ENCODE measurements around the gene MCTP1.

Gene MCTP1

DNA sequence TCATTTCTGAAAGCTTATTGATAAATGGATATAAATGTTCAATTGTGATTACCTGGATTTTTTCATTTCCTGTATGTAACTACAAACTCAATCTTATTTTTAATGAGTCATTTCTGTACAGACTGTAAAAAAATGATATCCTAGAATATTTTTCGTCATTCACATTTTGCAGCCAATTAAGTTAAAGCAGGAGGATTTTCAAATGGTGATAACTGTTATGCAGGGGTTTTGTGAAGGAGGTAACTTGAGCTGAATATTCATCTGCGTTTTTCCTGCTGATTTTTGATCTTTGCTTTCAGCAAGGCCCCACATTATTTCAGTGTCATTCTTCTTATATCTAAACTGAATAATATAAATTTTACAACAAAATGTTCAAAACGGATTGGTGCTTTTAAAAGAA is 592.3 kb downstream of the MCTP1 start:
- no peak overlapping the region for H3K27ac ChIP-seq
- TF ChIP-seq CTCF (conservative IDR thresholded peaks at IDR 0.05) (no peak), ZFX (IDR thresholded peaks at IDR 0.05) (no peak)

DNA sequence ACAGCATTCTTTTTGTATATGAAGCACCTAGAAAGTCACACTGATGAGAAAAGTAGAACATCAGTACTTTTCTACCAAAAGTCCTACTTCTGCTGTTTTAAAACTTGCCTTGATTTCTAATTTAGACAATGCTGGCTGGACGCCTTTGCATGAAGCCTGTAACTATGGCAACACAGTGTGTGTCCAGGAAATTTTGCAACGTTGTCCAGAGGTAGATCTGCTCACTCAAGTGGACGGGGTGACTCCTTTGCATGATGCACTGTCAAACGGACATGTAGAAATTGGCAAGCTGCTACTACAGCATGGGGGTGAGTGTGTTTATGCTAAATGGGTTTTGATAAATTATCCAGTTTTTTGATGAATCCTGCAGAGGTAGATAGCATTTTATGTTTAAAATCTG is 592.9 kb downstream of the MCTP1 start:
- H3K27ac ChIP-seq, result no peak overlapping the region

GRCh38 chr5:94691291-94691690 is 593.6 kb downstream of the MCTP1 start:
- no peak overlapping the region for H3K27ac ChIP-seq
- TF ChIP-seq ZFX (IDR thresholded peaks at IDR 0.05), result no peak
- TF ChIP-seq CTCF (conservative IDR thresholded peaks at IDR 0.05), result no peak

More for the DNA sequence above, 592.9 kb downstream of the MCTP1 start:
- TF ChIP-seq ZFX (IDR thresholded peaks at IDR 0.05), result no peak
- no peak for TF ChIP-seq CTCF (conservative IDR thresholded peaks at IDR 0.05)

GRCh38 chr5:94690778-94691177 is 594.1 kb downstream of the MCTP1 start:
- no peak overlapping the region for H3K27ac ChIP-seq
- no peak for TF ChIP-seq CTCF (conservative IDR thresholded peaks at IDR 0.05)
- TF ChIP-seq ZFX (IDR thresholded peaks at IDR 0.05), result no peak

DNA sequence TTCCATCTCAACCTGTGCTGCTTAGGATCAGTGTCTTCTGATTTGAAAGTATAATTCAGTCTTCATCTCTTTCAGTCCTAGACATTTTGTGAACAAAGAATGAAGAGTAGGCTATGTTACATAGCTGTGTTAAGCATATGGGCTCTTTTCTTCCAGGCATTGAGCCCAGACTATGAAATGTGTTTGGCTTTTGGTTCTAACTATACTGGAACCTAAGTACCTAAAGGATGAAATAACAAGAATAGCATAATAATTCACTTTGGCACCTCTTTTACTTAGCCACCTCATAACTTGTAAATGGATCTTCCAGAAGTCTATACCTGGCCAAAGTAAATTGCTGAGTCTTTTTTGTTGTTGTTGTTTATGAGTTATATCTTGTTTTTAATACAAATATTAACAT is 595.0 kb downstream of the MCTP1 start:
- H3K27ac ChIP-seq, result no peak overlapping the region
- TF ChIP-seq CTCF (conservative IDR thresholded peaks at IDR 0.05), result no peak

- no peak overlapping the region for H3K27ac ChIP-seq
- TF ChIP-seq ZFX (IDR thresholded peaks at IDR 0.05) (no peak), CTCF (conservative IDR thresholded peaks at IDR 0.05) (no peak)
These were observed 601.9 kb downstream of the MCTP1 start for GRCh38 chr5:94682814-94683520.

GRCh38 chr5:94675965-94676618 is 608.8 kb downstream of the MCTP1 start:
- no peak for TF ChIP-seq ZFX (IDR thresholded peaks at IDR 0.05)
- TF ChIP-seq CTCF (conservative IDR thresholded peaks at IDR 0.05), result no peak
- H3K27ac ChIP-seq, result no peak overlapping the region
